A549 (cell line): ENCODE data around the gene ARFGEF2.

Source experiments
- EP300 ChIP-seq, 2 experiments: fragments of >200 bp; sonication (Bioruptor Twin); formaldehyde crosslinking; IDR thresholded peaks; 2 replicates in 1 of 2; 3 replicates in 1 of 2; pipeline ENCODE4 v1.6.1; 2016 to 2017
- KDM5A ChIP-seq: fragments of 200-600 bp; sonication (generic); IDR thresholded peaks from 2 replicates; pipeline ENCODE4 v1.6.1; 2016; ENCODE audit warnings: antibody characterized with exemption, mild to moderate bottlenecking
- MAFK ChIP-seq: fragments of 450-650 bp; IDR thresholded peaks from 2 replicates; pipeline ENCODE4 v1.6.1; 2014; ENCODE audit not compliant: partially characterized antibody
- MAX ChIP-seq: IDR thresholded peaks from 2 replicates; pipeline ENCODE4 v1.6.1; 2012
- PHF8 ChIP-seq: fragments of 200-600 bp; sonication (generic); IDR thresholded peaks from 2 replicates; pipeline ENCODE4 v1.6.1; 2016; ENCODE audit warnings: low read depth, mild to moderate bottlenecking, antibody characterized with exemption, moderate library complexity, borderline replicate concordance
- RFX5 ChIP-seq: fragments of 450-650 bp; IDR thresholded peaks from 2 replicates; pipeline ENCODE4 v1.7.1; 2014; ENCODE audit warnings: antibody characterized with exemption, mild to moderate bottlenecking, moderate library complexity
- RNF2 ChIP-seq: fragments of 200-600 bp; sonication (generic); IDR thresholded peaks from 2 replicates; pipeline ENCODE4 v1.6.1; 2016; ENCODE audit warnings: low read depth, mild to moderate bottlenecking, antibody characterized with exemption, moderate library complexity, borderline replicate concordance
- ZNF302 ChIP-seq: fragments of 250-450 bp; sonication (Bioruptor Pico); IDR thresholded peaks from 2 replicates; pipeline ENCODE4 v1.9.0; 2021; ENCODE audit warnings: inconsistent platforms, mild to moderate bottlenecking, moderate library complexity
- TF ChIP-seq, protein P1 (sequence below): fragments of >200 bp; sonication (Bioruptor Twin); formaldehyde crosslinking; IDR thresholded peaks from 3 replicates; pipeline ENCODE4 v1.5.1; 2016
- TF ChIP-seq, protein P2 (sequence below): fragments of 450-650 bp; IDR thresholded peaks from 2 replicates; pipeline ENCODE4 v1.6.1; 2014; ENCODE audit warnings: antibody characterized with exemption
- TF ChIP-seq, protein P3 (sequence below): fragments of 200-600 bp; sonication (generic); IDR thresholded peaks from 2 replicates; pipeline ENCODE4 v1.6.1; 2016; ENCODE audit warnings: antibody characterized with exemption, mild to moderate bottlenecking, moderate library complexity

GRCh38 chr20:48886811-48887210 lies 34.7 kb upstream of the ARFGEF2 start:
- TF ChIP-seq, protein P1, sequence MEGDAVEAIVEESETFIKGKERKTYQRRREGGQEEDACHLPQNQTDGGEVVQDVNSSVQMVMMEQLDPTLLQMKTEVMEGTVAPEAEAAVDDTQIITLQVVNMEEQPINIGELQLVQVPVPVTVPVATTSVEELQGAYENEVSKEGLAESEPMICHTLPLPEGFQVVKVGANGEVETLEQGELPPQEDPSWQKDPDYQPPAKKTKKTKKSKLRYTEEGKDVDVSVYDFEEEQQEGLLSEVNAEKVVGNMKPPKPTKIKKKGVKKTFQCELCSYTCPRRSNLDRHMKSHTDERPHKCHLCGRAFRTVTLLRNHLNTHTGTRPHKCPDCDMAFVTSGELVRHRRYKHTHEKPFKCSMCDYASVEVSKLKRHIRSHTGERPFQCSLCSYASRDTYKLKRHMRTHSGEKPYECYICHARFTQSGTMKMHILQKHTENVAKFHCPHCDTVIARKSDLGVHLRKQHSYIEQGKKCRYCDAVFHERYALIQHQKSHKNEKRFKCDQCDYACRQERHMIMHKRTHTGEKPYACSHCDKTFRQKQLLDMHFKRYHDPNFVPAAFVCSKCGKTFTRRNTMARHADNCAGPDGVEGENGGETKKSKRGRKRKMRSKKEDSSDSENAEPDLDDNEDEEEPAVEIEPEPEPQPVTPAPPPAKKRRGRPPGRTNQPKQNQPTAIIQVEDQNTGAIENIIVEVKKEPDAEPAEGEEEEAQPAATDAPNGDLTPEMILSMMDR, result no peak
- no peak for TF ChIP-seq KDM5A
- TF ChIP-seq, protein P2, sequence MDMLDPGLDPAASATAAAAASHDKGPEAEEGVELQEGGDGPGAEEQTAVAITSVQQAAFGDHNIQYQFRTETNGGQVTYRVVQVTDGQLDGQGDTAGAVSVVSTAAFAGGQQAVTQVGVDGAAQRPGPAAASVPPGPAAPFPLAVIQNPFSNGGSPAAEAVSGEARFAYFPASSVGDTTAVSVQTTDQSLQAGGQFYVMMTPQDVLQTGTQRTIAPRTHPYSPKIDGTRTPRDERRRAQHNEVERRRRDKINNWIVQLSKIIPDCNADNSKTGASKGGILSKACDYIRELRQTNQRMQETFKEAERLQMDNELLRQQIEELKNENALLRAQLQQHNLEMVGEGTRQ, result no peak
- TF ChIP-seq PHF8, result no peak
- no peak for TF ChIP-seq EP300 (IDR thresholded peaks at IDR 0.05)
- TF ChIP-seq, protein P3, sequence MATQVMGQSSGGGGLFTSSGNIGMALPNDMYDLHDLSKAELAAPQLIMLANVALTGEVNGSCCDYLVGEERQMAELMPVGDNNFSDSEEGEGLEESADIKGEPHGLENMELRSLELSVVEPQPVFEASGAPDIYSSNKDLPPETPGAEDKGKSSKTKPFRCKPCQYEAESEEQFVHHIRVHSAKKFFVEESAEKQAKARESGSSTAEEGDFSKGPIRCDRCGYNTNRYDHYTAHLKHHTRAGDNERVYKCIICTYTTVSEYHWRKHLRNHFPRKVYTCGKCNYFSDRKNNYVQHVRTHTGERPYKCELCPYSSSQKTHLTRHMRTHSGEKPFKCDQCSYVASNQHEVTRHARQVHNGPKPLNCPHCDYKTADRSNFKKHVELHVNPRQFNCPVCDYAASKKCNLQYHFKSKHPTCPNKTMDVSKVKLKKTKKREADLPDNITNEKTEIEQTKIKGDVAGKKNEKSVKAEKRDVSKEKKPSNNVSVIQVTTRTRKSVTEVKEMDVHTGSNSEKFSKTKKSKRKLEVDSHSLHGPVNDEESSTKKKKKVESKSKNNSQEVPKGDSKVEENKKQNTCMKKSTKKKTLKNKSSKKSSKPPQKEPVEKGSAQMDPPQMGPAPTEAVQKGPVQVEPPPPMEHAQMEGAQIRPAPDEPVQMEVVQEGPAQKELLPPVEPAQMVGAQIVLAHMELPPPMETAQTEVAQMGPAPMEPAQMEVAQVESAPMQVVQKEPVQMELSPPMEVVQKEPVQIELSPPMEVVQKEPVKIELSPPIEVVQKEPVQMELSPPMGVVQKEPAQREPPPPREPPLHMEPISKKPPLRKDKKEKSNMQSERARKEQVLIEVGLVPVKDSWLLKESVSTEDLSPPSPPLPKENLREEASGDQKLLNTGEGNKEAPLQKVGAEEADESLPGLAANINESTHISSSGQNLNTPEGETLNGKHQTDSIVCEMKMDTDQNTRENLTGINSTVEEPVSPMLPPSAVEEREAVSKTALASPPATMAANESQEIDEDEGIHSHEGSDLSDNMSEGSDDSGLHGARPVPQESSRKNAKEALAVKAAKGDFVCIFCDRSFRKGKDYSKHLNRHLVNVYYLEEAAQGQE, result no peak
- TF ChIP-seq ZNF302 (CRISPR knock-in tag), result no peak
- no peak for TF ChIP-seq MAFK
- TF ChIP-seq RNF2, result no peak
- TF ChIP-seq MAX, result no peak
- no peak for TF ChIP-seq RFX5
